Rectal smooth muscle tissue (tissue), 1 donor: ENCODE results near the gene PCDHGA1.

Experiments
- H3K27ac ChIP-seq: one replicate; pipeline ENCODE4 v1.7.0; 2013; ENCODE audit warnings: low read depth, low read length, inconsistent platforms
- H3K27me3 ChIP-seq: one replicate; pipeline ENCODE4 v1.7.0; 2013; ENCODE audit warnings: low read length; ENCODE audit not compliant: control insufficient read depth, insufficient read depth
- H3K36me3 ChIP-seq: one replicate; pipeline ENCODE4 v1.7.0; 2013; ENCODE audit warnings: low read length; ENCODE audit not compliant: control insufficient read depth, insufficient read depth
- H3K4me1 ChIP-seq: one replicate; pipeline ENCODE4 v1.7.0; 2013; ENCODE audit warnings: low read length; ENCODE audit not compliant: control insufficient read depth, insufficient read depth
- H3K4me3 ChIP-seq: one replicate; pipeline ENCODE4 v1.7.0; 2013; ENCODE audit warnings: low read length
- H3K9ac ChIP-seq: one replicate; pipeline ENCODE4 v1.7.0; 2013; ENCODE audit warnings: low read length

PCDHGA1 gene

GRCh38 chr5:141355641-141356040 is 25.3 kb downstream of the PCDHGA1 start:
- Histone ChIP-seq H3K9ac (no peak overlapping the region), H3K27me3 (no peaks in the 10 kb centered on the region), H3K4me1 (no peaks in the 10 kb centered on the region), H3K27ac (no peak overlapping the region), H3K36me3 (no peaks in the 10 kb centered on the region), H3K4me3 (peak overlapping the region; percentile 29)

- no peak overlapping the region for H3K9ac ChIP-seq
- no peaks in the 10 kb centered on the region for H3K4me1 ChIP-seq
- H3K27ac ChIP-seq = no peak overlapping the region
- no peak overlapping the region for H3K4me3 ChIP-seq
- no peaks in the 10 kb centered on the region for H3K36me3 ChIP-seq
- H3K27me3 ChIP-seq = no peaks in the 10 kb centered on the region
These were observed 25.8 kb downstream of the PCDHGA1 start for GRCh38 chr5:141356133-141356532.

GRCh38 chr5:141356950-141357349 is 26.6 kb downstream of the PCDHGA1 start:
- no peak overlapping the region for H3K4me3 ChIP-seq
- no peak overlapping the region for H3K9ac ChIP-seq
- H3K4me1 ChIP-seq = no peaks in the 10 kb centered on the region
- H3K27me3 ChIP-seq = no peaks in the 10 kb centered on the region
- H3K27ac ChIP-seq = no peak overlapping the region
- H3K36me3 ChIP-seq = no peaks in the 10 kb centered on the region

- Histone ChIP-seq H3K27ac (no peak within 1 kb of the TSS), H3K27me3 (no peaks in the 10 kb centered on the region), H3K4me1 (no peaks in the 10 kb centered on the region), H3K4me3 (peak within 1 kb of the TSS; percentile 60), H3K36me3 (no peaks in the 10 kb centered on the region), H3K9ac (no peak within 1 kb of the TSS)
These were observed 29.6 kb downstream of the PCDHGA1 start, which contains the start of gene PCDHGB2 for GRCh38 chr5:141359790-141360426. Gene PCDHGB2 (plus strand): TSS chr5:141359994. CDS start chr5:141360136, 142 bp downstream.

- H3K27me3 ChIP-seq = no peaks in the 10 kb centered on the region
- no peak overlapping the region for H3K27ac ChIP-seq
- no peaks in the 10 kb centered on the region for H3K36me3 ChIP-seq
- H3K9ac ChIP-seq = no peak overlapping the region
- no peak overlapping the region for H3K4me3 ChIP-seq
- H3K4me1 ChIP-seq = no peaks in the 10 kb centered on the region
These were observed 30.4 kb downstream of the PCDHGA1 start for GRCh38 chr5:141360685-141361084.

- H3K4me1 ChIP-seq = no peaks in the 10 kb centered on the region
- no peaks in the 10 kb centered on the region for H3K36me3 ChIP-seq
- H3K9ac ChIP-seq = no peak overlapping the region
- H3K27ac ChIP-seq = no peak overlapping the region
- H3K27me3 ChIP-seq = no peaks in the 10 kb centered on the region
- H3K4me3 ChIP-seq = no peak overlapping the region
These were observed 32.4 kb downstream of the PCDHGA1 start for GRCh38 chr5:141362719-141363118.

- Histone ChIP-seq H3K27ac (no peak within 1 kb of the TSS), H3K27me3 (no peaks in the 10 kb centered on the region), H3K9ac (no peak within 1 kb of the TSS), H3K36me3 (no peaks in the 10 kb centered on the region), H3K4me1 (no peaks in the 10 kb centered on the region), H3K4me3 (no peak within 1 kb of the TSS)
These were observed 33.8 kb downstream of the PCDHGA1 start, which contains the start of gene PCDHGA5 for GRCh38 chr5:141363952-141364660. Gene PCDHGA5 (plus strand): TSS chr5:141364162. CDS start chr5:141364331, 169 bp downstream.

- H3K36me3 ChIP-seq = no peaks in the 10 kb centered on the region
- peak overlapping the region; percentile 44 for H3K4me3 ChIP-seq
- no peaks in the 10 kb centered on the region for H3K27me3 ChIP-seq
- H3K4me1 ChIP-seq = no peaks in the 10 kb centered on the region
- no peak overlapping the region for H3K9ac ChIP-seq
- H3K27ac ChIP-seq = no peak overlapping the region
These were observed 35.9 kb downstream of the PCDHGA1 start for GRCh38 chr5:141366016-141366896.

GRCh38 chr5:141369994-141370848 is 39.9 kb downstream of the PCDHGA1 start, which contains the start of gene PCDHGB3:
Gene PCDHGB3 (plus strand): TSS chr5:141370242. CDS start chr5:141370395, 153 bp downstream.
- Histone ChIP-seq H3K4me3 (peak within 1 kb of the TSS; percentile 48), H3K9ac (no peak within 1 kb of the TSS), H3K4me1 (no peaks in the 10 kb centered on the region), H3K36me3 (peaks cover 3% of the 10 kb centered on the region), H3K27me3 (no peaks in the 10 kb centered on the region), H3K27ac (no peak within 1 kb of the TSS)

- H3K4me1 ChIP-seq = no peaks in the 10 kb centered on the region
- H3K9ac ChIP-seq = no peak overlapping the region
- H3K27ac ChIP-seq = no peak overlapping the region
- peaks cover 3% of the 10 kb centered on the region for H3K36me3 ChIP-seq
- peak overlapping the region; percentile 30 for H3K4me3 ChIP-seq
- H3K27me3 ChIP-seq = no peaks in the 10 kb centered on the region
These were observed 41.5 kb downstream of the PCDHGA1 start for GRCh38 chr5:141371572-141372475.
